Measurements from ENCODE around the gene TMED8.
"Not testable (repeated sequence)": the region's sequence is repeated elsewhere in the genome, so short reads cannot be mapped to it uniquely, and the experiment has no call there.

The TMED8 gene

DNA sequence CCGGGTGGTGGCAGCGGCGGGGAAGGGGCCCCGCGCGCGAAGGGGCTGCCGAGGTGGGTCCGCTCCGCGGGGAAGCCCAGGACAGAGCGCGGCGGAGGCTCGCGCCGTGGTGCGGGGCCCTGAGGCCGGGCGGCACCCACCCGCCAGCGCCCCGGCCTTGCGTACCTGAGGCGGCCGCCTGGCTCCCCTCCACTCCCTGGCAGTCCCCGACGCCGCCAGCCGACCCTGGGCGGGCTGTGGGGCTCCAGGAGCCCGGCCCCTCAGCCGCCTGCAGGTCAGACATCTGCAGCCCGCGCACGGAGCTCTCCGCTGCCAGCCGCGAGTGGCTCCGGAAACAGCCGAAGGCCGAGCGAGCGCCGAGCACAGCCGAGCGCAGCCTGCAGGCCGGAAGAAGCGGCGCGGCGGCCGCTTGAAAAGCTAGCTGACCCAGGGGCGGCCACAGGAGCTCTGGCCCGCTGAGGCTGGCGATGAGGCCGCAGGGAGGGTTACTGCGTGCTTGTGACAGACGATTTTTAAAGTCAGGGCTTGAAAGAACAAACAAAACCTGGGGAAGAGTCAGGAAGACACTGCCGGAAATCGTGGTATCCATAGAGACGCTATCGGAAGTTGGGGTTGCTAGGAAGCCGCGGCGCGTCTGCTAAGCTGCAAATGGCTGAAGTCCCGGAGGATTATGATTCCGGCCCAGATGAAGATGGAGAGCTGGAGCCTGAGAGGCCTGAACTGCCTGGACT, at the start of gene TMED8, which contains the start of gene SAMD15:
Gene TMED8, minus strand, starts transcription at position 324 of the 731 bp plus-strand sequence. Its CDS starts 41 bp downstream, at position 283.
Gene SAMD15, plus strand, starts transcription at position 609 of the 731 bp plus-strand sequence. Its CDS starts 40 bp downstream, at position 649.
- peak; percentile 75 for DNase-seq (ENCODE audit: low read depth)

DNA sequence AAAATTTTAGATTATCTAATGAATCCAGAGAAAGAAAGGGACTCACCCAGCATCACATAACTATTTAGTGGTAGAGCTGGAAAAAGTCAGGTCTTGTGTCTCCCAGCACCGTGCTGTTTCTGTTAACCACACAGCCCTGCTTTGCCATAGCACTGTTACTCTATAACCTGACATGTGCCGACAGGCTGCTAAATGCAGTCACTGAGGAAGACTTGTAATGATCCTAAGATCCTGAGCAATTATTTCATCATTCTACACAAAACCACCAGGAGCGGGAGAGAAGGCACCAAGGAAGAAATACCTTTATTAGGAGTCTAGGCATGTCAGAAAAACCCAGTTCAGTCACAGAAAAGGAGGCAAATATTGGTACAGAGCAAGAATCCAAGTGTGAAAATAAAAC, 49.5 kb upstream of the TMED8 start:
- no peak for DNase-seq (ENCODE audit: low read depth)

- no peak for DNase-seq (ENCODE audit: low read depth)
Measured at GRCh38 chr14:77424862-77425261, 48.0 kb upstream of the TMED8 start.

- DNase-seq (ENCODE audit: low read depth), result no peak
Measured at GRCh38 chr14:77423423-77423822, 46.5 kb upstream of the TMED8 start, which contains the start of gene NOXRED1. NOXRED1 (minus strand) TSS chr14:77423523; CDS start chr14:77422889, 634 bp downstream.

DNA sequence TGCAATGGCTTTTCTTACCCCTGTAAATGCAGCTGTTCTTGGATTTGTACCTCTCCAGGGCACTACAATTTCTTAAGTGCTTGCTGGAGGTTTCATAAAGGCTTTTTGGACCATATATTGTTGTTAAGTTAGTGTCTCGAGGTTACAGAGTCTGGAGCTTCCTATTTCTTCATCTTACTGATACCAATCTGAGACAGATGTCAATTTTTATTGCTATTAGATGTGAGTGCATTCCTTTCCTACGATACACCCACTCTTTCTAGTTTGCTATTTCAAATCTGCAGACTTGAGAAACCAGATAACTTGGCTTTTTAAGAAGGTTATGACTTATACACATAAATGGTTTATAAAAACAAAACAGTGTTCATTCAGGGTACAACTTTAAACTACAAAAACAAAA, 44.3 kb upstream of the TMED8 start:
- DNase-seq (ENCODE audit: low read depth), result no peak

GRCh38 chr14:77416836-77417235, 39.9 kb upstream of the TMED8 start:
- no peak for DNase-seq (ENCODE audit: low read depth)

DNA sequence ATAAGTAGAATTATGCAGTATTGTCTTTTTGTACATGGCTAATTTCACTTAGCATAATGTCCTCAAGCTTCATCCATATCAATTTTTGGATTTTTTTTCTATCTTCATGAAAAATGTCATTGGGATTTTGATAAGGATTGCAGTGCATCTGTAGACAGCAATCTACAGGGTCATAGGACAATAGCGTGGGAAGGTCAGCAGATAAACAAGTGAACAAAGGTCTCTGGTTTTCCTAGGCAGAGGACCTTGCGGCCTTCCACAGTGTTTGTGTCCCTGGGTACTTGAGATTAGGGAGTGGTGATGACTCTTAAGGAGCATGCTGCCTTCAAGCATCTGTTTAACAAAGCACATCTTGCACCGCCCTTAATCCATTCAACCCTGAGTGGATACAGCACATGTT, 39.2 kb upstream of the TMED8 start:
- DNase-seq (ENCODE audit: low read depth), result not testable (repeated sequence)

- DNase-seq (ENCODE audit: low read depth), result not testable (repeated sequence)
Measured at GRCh38 chr14:77415403-77416030, 38.6 kb upstream of the TMED8 start.

GRCh38 chr14:77409131-77409533, 32.2 kb upstream of the TMED8 start:
- DNase-seq (ENCODE audit: low read depth), result no peak

DNA sequence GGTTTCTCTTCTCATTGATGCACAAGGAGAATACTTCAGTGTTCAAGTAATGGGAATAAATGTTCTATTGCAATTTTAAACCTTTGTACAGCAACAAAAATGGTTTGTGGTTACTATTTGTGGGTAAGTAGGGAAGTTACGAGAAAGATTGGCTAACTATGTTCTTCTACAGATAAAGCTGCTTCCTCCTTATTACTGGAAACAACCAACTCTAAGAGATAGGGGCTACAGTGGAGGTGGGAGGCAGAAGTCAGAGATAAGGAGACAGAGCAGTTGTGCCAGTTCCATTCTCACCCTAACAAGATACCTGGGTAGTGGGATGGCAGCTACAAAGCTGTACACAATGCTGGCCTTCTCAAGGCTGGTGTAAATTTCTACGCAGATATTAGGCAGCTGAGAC, 30.3 kb upstream of the TMED8 start:
- no peak for DNase-seq (ENCODE audit: low read depth)

DNA sequence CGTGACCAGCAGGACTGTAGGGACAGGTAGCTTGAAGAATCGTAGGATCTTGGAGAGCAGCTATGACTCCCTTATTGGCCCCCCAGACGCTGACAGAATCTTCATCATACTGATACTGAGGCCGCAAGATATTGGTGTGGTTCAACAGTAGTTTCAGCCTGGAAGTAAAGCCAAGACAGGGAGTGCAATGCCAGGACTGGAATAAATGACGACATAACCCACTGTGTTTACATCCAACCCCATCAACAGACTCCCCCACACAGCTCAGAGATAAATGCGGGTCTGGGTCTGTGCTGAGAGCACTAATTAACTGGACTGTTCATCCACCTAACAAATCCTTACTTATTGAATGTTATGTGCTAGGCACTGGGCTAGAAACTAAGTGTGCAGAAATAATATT, 29.8 kb upstream of the TMED8 start:
- DNase-seq (ENCODE audit: low read depth), result no peak

DNA sequence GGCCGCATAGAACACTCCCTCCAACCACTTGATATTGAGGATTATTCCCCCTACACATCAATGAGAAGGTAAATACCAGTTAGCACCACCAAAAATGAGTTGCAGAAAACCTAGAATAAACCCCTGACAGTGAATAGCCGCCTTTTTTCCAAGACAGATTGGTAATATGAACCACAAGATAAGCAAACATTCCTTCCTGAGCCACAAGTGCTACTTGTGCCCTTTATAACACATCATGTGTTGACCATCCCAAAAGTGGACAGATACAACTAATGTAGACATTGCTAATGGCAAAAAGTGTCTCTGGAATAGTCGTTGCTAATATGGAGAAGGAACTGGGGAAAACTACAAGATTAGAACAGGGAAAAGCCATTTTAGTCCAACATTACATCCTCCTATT, 29.2 kb upstream of the TMED8 start:
- no peak for DNase-seq (ENCODE audit: low read depth)

DNA sequence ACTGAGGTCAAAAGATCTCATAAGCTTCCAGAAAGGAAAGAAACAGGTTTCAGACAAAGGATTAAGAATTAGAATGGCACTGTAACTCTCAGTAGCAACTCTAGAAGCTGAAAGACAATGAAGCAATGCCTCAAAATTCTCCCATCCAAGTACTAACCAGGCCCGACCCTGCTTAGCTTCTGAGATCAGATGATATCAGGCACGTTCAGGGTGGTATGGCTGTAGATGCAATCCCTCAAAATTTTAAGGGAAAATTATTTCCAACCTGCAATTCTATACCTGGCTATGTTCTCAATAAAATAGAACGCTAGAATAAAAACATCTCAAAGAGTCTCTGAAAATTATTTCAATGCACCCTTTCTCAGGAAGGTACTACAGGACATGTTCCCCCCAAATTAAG, 26.9 kb upstream of the TMED8 start:
- DNase-seq (ENCODE audit: low read depth), result no peak

GRCh38 chr14:77400216-77400615, 23.3 kb upstream of the TMED8 start:
- no peak for DNase-seq (ENCODE audit: low read depth)

- no peak for DNase-seq (ENCODE audit: low read depth)
Measured at GRCh38 chr14:77390188-77390587, 13.3 kb upstream of the TMED8 start.

- DNase-seq (ENCODE audit: low read depth), result no peak
Measured at GRCh38 chr14:77378701-77379100, 1.8 kb upstream of the TMED8 start.

- no peak for DNase-seq (ENCODE audit: low read depth)
Measured at GRCh38 chr14:77377502-77377844, 579 bp upstream of the TMED8 start.

GRCh38 chr14:77375973-77376770, 722 bp downstream of the TMED8 start:
- DNase-seq (ENCODE audit: low read depth), result peak; percentile 3

GRCh38 chr14:77375164-77375950, 1.5 kb downstream of the TMED8 start:
- DNase-seq (ENCODE audit: low read depth), result no peak

DNA sequence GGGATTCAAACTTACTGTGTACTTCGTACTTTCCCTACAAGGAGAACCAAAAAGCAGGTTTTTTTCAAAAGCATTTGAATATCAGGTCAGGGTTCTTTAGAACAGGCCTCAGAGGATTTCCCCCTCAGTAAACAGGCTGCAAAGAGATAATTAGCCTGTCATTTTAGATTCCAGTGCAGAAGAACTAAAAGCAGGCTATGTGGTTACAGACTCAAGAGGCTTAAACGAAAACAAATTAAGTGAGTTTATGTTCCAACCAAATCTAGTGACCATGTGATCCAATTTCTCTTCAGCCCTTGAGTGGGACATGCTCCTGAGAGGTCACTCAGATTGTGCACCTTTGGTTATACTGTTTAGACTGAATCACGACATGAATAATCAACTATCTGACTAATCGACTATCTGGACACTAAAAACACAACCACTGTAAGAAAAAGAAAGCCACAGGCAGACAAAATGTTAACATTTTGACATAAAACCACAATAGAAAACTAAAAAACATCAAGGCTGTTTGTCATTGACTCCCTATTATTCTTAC, 4.5 kb downstream of the TMED8 start:
- no peak for DNase-seq (ENCODE audit: low read depth)

DNA sequence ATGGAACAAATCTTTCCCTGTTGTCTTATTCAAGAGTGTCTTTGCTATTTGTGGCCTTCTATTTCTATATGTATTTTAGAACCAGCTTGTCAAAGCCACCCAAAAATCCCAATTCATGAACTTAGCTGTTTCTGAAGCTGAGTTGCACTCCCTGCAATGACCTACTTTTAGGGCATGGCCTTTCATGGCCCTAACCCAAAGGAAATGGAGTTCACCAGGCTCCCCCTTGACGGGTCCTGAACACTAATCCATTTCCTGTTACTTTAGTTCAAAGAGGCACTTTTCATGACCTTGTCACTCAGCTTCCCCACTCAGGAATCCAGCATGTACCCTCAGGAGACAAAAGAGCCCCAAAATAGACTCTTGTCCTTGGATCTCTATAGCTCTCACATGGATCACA, 7.6 kb downstream of the TMED8 start:
- DNase-seq (ENCODE audit: low read depth), result peak; percentile 4

- no peak for DNase-seq (ENCODE audit: low read depth)
Measured at GRCh38 chr14:77364146-77364545, 12.7 kb downstream of the TMED8 start.
